Fibroblast of the conjunctiva (primary cell): Measurements from ENCODE around the gene ITIH3.
A peak's percentile ranks its signal among the peaks of the same experiment; 100 is the strongest.

Experiments
- DNase-seq: peaks from one replicate; pipeline ENCODE4 v3.0.0-alpha.2; 2010; ENCODE audit warnings: low read depth

The ITIH3 gene

DNA sequence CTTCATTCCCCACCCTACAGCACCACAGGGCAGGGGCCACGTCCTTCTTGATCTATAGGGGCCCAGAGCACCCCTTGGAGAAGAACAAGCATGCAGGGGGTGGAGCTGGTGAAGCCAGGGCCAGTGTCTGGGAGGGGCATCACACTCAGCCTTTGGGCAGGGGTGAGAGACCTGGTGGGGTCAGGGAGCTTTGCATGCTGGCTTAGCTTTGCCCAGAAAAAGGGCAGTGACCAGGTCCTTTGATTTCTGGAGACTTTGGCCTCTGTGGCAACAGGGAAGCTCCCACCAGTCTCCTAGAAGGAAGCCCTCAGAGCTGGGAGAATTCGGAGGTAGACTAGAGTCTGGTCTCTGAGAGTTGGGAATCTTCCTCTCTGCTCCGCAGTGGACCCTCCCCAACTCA, 34.9 kb downstream of the ITIH3 start:
- no peak for DNase-seq

GRCh38 chr3:52829906-52830463, 35.4 kb downstream of the ITIH3 start:
- DNase-seq = no peak

DNA sequence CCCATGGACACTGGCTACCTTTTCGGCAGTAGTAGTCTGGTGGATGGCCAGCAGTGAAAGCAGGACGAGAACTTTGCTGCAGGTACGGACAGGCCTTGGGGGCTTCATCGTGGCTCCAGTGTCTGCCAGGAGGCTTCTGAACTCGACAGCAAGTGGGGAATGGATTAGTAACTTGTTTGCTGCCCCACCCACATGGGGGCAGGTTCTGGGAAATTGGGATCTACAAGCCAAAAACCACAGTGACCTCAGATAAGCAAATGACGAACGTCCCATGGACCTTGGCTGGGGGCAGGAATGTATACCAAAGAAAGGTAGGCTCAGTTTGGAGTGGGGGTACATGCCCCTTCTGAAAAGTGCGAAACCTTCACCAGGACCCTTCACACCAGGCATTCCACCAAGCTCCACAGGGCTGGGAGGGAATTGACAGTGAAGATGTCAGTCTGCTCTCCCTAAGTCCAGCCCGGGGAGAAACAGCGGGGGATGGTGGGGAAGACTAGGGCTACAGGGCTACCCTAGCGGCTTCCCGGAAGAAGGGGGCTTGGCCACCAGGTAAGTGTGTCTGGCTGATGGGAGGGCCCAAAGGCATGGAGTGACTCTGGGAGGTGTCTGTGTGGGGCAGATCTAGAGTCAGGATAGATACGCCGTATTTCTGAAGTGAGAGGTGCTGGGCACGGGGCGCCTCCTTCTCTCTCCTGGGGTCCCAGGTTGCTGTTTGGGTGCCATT, 36.1 kb downstream of the ITIH3 start, which contains the start of gene ITIH4:
Gene ITIH4 (minus strand): TSS at position 138 of the 724 bp plus-strand sequence. CDS start 30 bp downstream, at position 108.
- no peak for DNase-seq

DNA sequence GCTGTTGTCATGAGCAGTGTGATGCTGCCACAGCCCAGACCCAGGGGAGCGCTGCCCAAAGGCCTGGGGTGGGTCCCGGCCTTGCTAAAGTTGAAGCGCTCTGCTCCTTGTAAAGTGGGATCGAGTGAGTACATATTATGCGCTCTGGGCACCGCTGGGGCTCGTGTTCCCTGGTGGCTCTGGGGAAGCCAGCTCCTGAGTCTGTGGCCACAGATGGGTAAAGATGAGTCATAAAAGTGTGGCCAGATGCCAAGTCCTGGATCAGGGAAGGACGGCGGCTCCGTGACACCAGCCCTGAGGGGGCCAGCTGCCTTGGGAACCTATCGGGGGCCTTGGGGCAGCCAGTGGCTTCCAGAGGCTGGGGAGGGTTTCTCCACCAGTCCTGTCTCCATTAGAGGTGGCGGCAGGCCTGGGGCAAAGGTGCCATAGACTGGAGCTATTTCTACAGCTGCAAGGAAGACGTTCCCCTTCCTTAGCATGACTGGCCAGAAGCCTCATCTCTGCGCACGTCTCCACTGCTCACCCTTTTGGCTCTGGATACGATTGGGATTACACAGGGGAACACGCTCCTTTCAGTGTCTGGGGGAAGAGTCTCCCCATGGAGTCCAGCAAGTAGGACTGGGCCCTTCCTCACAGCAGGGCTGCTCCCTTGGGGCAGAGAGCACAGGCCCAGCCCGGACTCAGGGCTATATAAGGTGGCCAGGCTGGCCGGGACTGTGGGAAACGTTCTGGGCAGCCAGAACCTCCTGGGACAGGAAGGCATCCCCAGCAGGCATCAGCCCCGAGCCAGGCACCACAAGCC, 37.1 kb downstream of the ITIH3 start:
- DNase-seq = peak; percentile 33

DNA sequence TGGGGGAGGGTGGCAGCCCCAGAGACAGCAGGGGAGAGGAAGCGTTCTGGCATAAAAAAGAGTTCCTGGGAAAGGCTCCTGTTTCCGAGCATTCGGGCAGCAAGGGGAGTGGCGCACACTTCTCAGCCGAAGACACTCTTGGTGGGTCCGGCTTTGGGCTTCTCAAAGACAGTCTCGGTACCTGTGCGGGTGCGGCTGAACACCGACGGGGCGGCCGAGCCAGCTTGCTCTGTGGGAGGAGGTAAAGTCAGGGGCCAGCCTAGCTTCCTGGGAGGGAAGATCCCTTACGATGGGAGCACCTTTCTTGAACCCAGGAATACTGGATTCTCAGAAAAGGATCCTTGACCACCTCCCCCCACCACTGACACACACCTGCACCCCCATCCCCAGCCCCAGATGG, 38.6 kb downstream of the ITIH3 start:
- no peak for DNase-seq

GRCh38 chr3:52834871-52835501, 40.4 kb downstream of the ITIH3 start, which contains the start of gene MUSTN1:
MUSTN1 (minus strand) TSS chr3:52835019; CDS start chr3:52834948, 71 bp downstream.
- no peak for DNase-seq

DNA sequence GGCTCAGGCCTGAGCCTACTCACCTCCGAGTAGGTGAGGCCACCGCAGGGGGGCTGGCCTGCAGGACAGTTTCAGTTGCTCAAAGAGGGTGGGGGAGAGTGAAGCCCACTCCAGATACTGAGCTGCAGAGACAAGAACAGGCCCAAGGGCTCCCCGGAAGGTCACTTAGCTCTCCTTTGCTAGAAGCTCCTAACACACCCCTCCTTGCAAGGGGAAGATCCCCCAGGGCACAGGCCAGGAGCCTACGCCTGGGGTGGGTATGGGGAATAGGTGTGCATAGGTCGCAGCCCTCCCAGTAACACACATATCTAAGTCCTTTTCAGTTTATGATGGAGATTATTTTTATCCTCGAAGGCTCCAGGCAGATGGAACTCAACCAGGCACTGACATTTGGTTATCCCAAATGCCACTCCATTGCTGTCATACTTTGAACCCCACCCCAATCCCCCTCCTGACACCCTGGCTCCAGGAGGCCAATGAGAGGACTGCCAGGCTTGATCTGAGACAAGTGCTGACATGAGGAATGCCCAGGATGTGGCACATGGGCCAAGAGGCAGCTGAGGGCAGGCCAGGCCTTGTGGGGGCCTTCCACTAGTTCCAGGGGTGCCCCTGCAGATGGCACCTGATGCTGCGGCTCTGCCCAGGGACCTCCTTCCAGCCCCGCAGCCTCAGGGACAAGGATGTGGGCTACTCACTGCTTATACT, 41.3 kb downstream of the ITIH3 start:
- no peak for DNase-seq

DNA sequence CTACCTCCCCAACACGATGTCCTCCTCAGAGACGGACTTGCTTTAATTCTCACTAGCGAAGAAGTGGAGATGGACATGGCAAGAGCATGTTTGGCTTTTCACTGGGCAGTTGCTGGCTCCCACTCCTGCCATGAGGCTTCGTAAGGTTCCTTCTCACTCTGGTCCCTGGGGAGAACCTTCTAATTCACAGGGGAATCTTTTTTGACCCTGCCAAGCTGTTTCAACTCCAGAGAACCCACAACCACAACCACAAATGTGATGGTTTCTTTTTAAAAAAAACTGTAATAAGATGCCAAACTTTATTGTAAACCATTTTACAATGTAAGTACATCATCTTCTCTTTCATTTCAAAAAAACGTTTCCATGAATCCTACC, 41.9 kb downstream of the ITIH3 start:
- no peak for DNase-seq

GRCh38 chr3:52836986-52837385, 42.4 kb downstream of the ITIH3 start:
- no peak for DNase-seq

DNA sequence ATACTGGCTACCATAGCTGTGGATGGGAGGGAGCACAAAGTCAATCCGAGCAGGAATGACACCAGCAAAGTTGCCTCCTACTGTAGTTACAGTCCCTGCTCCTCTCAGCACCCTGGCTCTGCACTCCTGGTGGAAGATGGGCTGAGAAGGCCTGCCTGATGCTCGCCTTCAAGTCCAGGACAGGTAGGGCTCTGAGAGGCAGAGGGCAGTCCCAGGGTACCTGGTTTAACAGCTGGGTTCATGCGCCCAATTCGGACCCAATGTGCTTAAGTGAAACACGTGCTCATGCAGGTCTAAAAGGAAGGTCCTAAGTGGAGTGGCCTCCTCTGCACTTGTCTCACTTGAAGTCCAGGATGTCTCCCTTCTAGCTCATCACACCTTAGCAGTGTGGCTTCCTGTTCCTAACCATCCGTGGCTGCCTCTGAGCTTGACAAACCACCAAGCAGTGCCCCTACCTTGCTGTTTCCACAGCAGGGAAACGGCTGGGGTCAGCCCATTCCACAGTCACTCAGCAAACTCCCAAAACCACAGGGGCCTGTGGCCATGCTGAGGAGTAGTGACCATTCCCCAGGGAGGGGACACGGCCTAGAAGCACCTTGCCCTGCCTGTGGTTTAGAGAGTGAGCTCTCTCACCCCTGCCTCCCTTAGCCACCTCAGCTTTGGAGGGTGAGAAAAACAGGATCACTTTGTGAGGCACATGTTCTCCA, 44.1 kb downstream of the ITIH3 start:
- DNase-seq = no peak

GRCh38 chr3:52839268-52839575, 44.6 kb downstream of the ITIH3 start:
- no peak for DNase-seq

GRCh38 chr3:52839892-52840545, 45.4 kb downstream of the ITIH3 start:
- no peak for DNase-seq

GRCh38 chr3:52841211-52841980, 46.8 kb downstream of the ITIH3 start:
- no peak for DNase-seq

DNA sequence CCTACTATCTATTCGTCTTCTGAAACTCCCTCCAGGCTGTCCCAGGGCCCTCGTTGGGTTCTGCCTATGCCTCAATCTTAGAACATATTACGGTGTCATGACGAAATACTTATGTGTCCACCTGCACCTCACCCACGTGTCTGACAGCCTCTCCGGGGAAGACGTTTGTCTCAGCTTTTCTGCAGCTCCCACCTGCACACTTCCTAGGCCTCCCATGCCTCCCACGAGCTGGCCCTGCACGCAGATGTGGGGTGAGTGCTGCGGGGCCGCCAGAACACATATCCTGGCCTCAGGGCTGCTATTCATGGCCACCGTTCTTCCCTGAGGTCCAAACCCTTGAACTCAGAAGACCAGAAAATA, 47.4 kb downstream of the ITIH3 start:
- DNase-seq = no peak

GRCh38 chr3:52842424-52842823, 47.8 kb downstream of the ITIH3 start:
- DNase-seq = no peak

- no peak for DNase-seq
Observed at GRCh38 chr3:52843108-52843865, 48.7 kb downstream of the ITIH3 start.

- DNase-seq = no peak
Observed at GRCh38 chr3:52843881-52844280, 49.3 kb downstream of the ITIH3 start.

DNA sequence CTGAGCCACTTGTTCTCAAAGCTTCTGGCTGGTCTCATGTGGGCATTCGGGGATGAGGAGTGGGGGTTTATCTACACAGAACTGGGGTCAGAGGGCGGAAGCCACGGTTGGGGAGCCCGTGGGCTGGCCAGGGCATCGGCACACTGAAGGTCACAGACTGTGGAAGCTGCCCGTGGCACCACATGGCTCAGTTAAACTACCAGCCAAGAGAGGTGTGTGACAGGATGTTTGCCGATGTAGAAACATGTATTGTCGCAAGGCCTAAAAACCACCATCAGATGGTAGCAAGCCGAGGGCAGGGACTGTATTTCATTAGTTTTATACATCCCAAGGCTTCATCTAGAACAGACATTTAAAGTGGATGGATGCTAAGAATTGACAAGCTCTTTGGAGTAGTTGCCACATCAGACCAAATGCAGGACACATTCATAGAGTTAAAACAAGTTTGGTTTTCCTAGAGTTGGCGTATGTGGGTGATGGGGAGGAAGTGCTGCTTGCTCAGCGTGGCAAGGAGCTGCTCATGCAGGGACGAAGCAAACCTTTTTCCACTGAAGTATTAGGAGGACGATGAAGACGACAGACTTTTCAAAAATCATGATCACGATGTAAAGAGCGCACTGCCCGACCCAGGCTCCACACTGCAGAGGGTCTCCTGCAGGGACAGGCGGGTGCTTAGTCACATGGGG, 49.8 kb downstream of the ITIH3 start:
- DNase-seq = no peak

- DNase-seq = no peak
Observed at GRCh38 chr3:52845157-52845556, 50.6 kb downstream of the ITIH3 start.
